IMR-90 (cell line): ENCODE measurements around the gene NKTR. TPM values are rescaled to one million over a fixed set of nuclear protein-coding genes. Genes with fewer than 3 reads are reported as not detected.
A peak's percentile ranks its signal among the peaks of the same experiment; 100 is the strongest.

Experiments
- ATAC-seq: fragments of 200-7000 bp; cut with Tn5 transposase; 2 replicates; pipeline ENCODE4 v1.9.1; 2020; ENCODE audit warnings: low read depth, mild to moderate bottlenecking, moderate library complexity
- BruUV-seq: library from RNA; stranded (reverse); fragments of 400-500 nt; replicated peaks from 2 replicates; lab custom pipeline; 2021; lab: Mats Ljungman, UMichigan
- CTCF ChIA-PET: fragments of 300-600 bp; formaldehyde crosslinking; extraction: SDS; loops from one replicate; lab custom pipeline; 2021; ENCODE audit warnings: antibody characterized with exemption; lab: Yijun Ruan, JAX
- POLR2A ChIA-PET: fragments of 300-600 bp; sonication (Branson Sonifier 250); formaldehyde crosslinking; loops from one replicate; lab custom pipeline; 2022; ENCODE audit warnings: antibody characterized with exemption; ENCODE audit not compliant: unreplicated experiment; lab: Charles Lee
- DNase-seq: peaks from one replicate; pipeline ENCODE4 v3.0.0; 2013
- H2AFZ ChIP-seq: replicated peaks from 2 replicates; pipeline ENCODE3; 2013; ENCODE audit warnings: low read length, mild to moderate bottlenecking; ENCODE audit not compliant: poor library complexity
- H2AK5ac ChIP-seq: 2 replicates; pipeline ENCODE4 v1.6.1; 2013; ENCODE audit warnings: low read depth, low read length, inconsistent platforms
- H2AK9ac ChIP-seq: replicated peaks from 2 replicates; pipeline ENCODE3; 2013; ENCODE audit warnings: mild to moderate bottlenecking, low read depth, low read length, moderate library complexity; ENCODE audit not compliant: poor library complexity
- H2BK120ac ChIP-seq: 2 replicates; pipeline ENCODE4 v1.6.1; 2013; ENCODE audit warnings: low read depth, low read length, inconsistent platforms
- H2BK15ac ChIP-seq: 3 replicates; pipeline ENCODE4 v1.6.1; 2013; ENCODE audit warnings: low read depth, low read length, inconsistent platforms
- H2BK20ac ChIP-seq: 2 replicates; pipeline ENCODE4 v1.6.1; 2013; ENCODE audit warnings: low read depth, mild to moderate bottlenecking, inconsistent platforms, low read length, moderate library complexity
- H2BK5ac ChIP-seq: 2 replicates; pipeline ENCODE4 v1.6.1; 2013; ENCODE audit warnings: mild to moderate bottlenecking, low read depth, low read length, inconsistent platforms; ENCODE audit not compliant: poor library complexity, severe bottlenecking
- H3K14ac ChIP-seq: replicated peaks from 2 replicates; pipeline ENCODE4 v1.6.1; 2013; ENCODE audit warnings: low read depth, low read length, inconsistent platforms
- H3K18ac ChIP-seq: 2 replicates; pipeline ENCODE4 v1.6.1; 2013; ENCODE audit warnings: low read depth, low read length, control low read depth
- H3K23ac ChIP-seq: 2 replicates; pipeline ENCODE4 v1.6.1; 2013; ENCODE audit warnings: low read depth, low read length, inconsistent platforms
- H3K27ac ChIP-seq: 2 replicates; pipeline ENCODE4 v1.5.1; 2013; ENCODE audit warnings: mild to moderate bottlenecking, control low read depth, low read length; ENCODE audit not compliant: insufficient read depth
- H3K27me3 ChIP-seq: 2 replicates; pipeline ENCODE4 v1.6.1; 2013; ENCODE audit warnings: low read length; ENCODE audit not compliant: control insufficient read depth, insufficient read depth
- H3K36me3 ChIP-seq: 2 replicates; pipeline ENCODE4 v1.6.1; 2013; ENCODE audit warnings: low read length, mixed read lengths; ENCODE audit not compliant: control insufficient read depth, insufficient read depth
- H3K4ac ChIP-seq: 2 replicates; pipeline ENCODE4 v1.6.1; 2013; ENCODE audit warnings: low read depth, low read length, inconsistent platforms
- H3K4me1 ChIP-seq: 2 replicates; pipeline ENCODE4 v1.6.1; 2013; ENCODE audit warnings: low read length, mixed read lengths; ENCODE audit not compliant: control insufficient read depth, insufficient read depth
- H3K4me2 ChIP-seq: 2 replicates; pipeline ENCODE4 v1.6.1; 2013; ENCODE audit warnings: low read depth, mild to moderate bottlenecking, control low read depth, low read length, moderate library complexity
- H3K4me3 ChIP-seq: 2 replicates; pipeline ENCODE4 v1.5.1; 2013; ENCODE audit warnings: low read depth, mild to moderate bottlenecking, control low read depth, low read length, moderate library complexity; ENCODE audit not compliant: insufficient read depth
- H3K56ac ChIP-seq: 2 replicates; pipeline ENCODE4 v1.6.1; 2013; ENCODE audit warnings: low read length, inconsistent platforms; ENCODE audit not compliant: insufficient read depth; ENCODE audit errors: extremely low read depth
- H3K79me1 ChIP-seq, 2 experiments: 2 replicates each; pipeline ENCODE4 v1.6.1; 2013; ENCODE audit warnings: low read length in 2 of 2, inconsistent platforms in 1 of 2, low read depth in 1 of 2
- H3K9ac ChIP-seq: 2 replicates; pipeline ENCODE4 v1.6.1; 2013; ENCODE audit warnings: low read depth, low read length, control low read depth
- H3K9me1 ChIP-seq: 2 replicates; pipeline ENCODE4 v1.6.1; 2013; ENCODE audit warnings: low read length, inconsistent platforms; ENCODE audit not compliant: insufficient read depth
- H3K9me3 ChIP-seq: 2 replicates; pipeline ENCODE4 v1.6.1; 2013; ENCODE audit warnings: low read length; ENCODE audit not compliant: control insufficient read depth, insufficient read depth
- H4K20me1 ChIP-seq: 2 replicates; pipeline ENCODE4 v1.6.1; 2013; ENCODE audit warnings: low read length, inconsistent platforms; ENCODE audit not compliant: insufficient read depth
- H4K5ac ChIP-seq: 2 replicates; pipeline ENCODE4 v1.6.1; 2013; ENCODE audit warnings: mild to moderate bottlenecking, low read depth, low read length, control low read depth
- H4K8ac ChIP-seq, 2 experiments: 2 replicates each; pipeline ENCODE4 v1.6.1; 2013; ENCODE audit warnings: low read depth in 2 of 2, low read length in 2 of 2, control low read depth in 1 of 2, inconsistent platforms in 1 of 2
- H4K91ac ChIP-seq: 2 replicates; pipeline ENCODE4 v1.6.1; 2013; ENCODE audit warnings: low read depth, low read length, inconsistent platforms; ENCODE audit not compliant: insufficient read depth
- CHD1 ChIP-seq: IDR thresholded peaks from 2 replicates; pipeline ENCODE4 v1.6.1; 2012; ENCODE audit warnings: low read depth, low read length, improper control_type of control experiment
- CTCF ChIP-seq: conservative IDR thresholded peaks from 2 replicates; pipeline ENCODE4 v1.5.1; 2012; ENCODE audit warnings: mild to moderate bottlenecking, low read depth, low read length, improper control_type of control experiment
- WGBS, 2 experiments: methylation state at CpG; one replicate each; pipeline versions ENCODE4 v1.1.5 to v1.1.7; 2013; ENCODE audit warnings: missing lambda C conversion rate in 2 of 2; ENCODE audit not compliant: insufficient read length in 1 of 2; ENCODE audit errors: extremely low coverage in 2 of 2; 5-methylcytosine and 5-hydroxymethylcytosine counted together
- dilution Hi-C: fragments of 300-500 bp; cut with HindIII; formaldehyde crosslinking; loops from one replicate; pipeline ENCODE4 v1.14.3; 2018; ENCODE audit warnings: low sequenced_read_pairs; ENCODE audit not compliant: unreplicated experiment
- in situ Hi-C: fragments of 300-500 bp; cut with MboI; formaldehyde crosslinking; loops from 3 replicates; pipeline ENCODE4 v1.14.3; 2019; ENCODE audit warnings: low sequenced_read_pairs, inconsistent platforms, mixed read lengths
- intact Hi-C: fragments of 100-400 bp; cut with micrococcal nuclease; formaldehyde crosslinking; loops from 2 replicates; pipeline ENCODE4 v1.10.0; 2022
- polyA plus RNA-seq, 3 experiments: library from polyadenylated mRNA; depleted of rRNA; stranded (reverse); fragments of >200 nt; gene quantifications; 2 replicates each; pipeline ENCODE4 v1.2.3, GENCODE V29; 2012; ENCODE audit warnings: low replicate concordance in 1 of 3
- total RNA-seq: library from RNA; depleted of rRNA; stranded (reverse); fragments of >200 nt; gene quantifications from 2 replicates; pipeline ENCODE4 v1.2.3, GENCODE V29; 2012

NKTR gene
- total and polyA plus RNA-seq, 2 of the 4 experiments (the other 2 are of a cell fraction) = 24.0 to 30.7 TPM

GRCh38 chr3:42613462-42613861, 13.0 kb downstream of the NKTR start:
- peaks cover 7% of the 10 kb centered on the region; the same call in 1 of the 2 replicates for H3K9me1 ChIP-seq
- POLR2A ChIA-PET = no interaction called here
- H4K8ac ChIP-seq = no peak overlapping the region
- TF ChIP-seq CTCF = peak; percentile 34; the same call in 1 of the 2 replicates
- TF ChIP-seq CHD1 = no peak
- ATAC-seq (no peak), DNase-seq (no peak)
- BruUV-seq = no TSS peak
- in situ Hi-C loops (no loop called here), dilution Hi-C loops (no loop called here), intact Hi-C loops (loop anchor here (5.0 kb wide), 1 partner anchor 34 kb away; no protein-coding TSS in a partner anchor)
- no peak overlapping the region for H2AFZ ChIP-seq
- H2BK120ac ChIP-seq = no peak overlapping the region
- H4K91ac ChIP-seq = no peak overlapping the region
- H3K9me3 ChIP-seq = no peaks in the 10 kb centered on the region
- H2BK15ac ChIP-seq = no peak overlapping the region
- peaks cover 44% of the 10 kb centered on the region for H4K20me1 ChIP-seq
- peaks cover 6 to 41% of the 10 kb centered on the region in 2 experiments for H3K79me1 ChIP-seq
- H3K27ac ChIP-seq = no peak overlapping the region
- H3K56ac ChIP-seq = no peak overlapping the region
- no peak overlapping the region for H3K4me3 ChIP-seq
- H2AK5ac ChIP-seq = no peak overlapping the region
- no peak overlapping the region for H3K18ac ChIP-seq
- H3K4ac ChIP-seq = no peak overlapping the region
- no peak overlapping the region for H3K9ac ChIP-seq
- no peak overlapping the region for H2AK9ac ChIP-seq
- H2BK5ac ChIP-seq = no peak overlapping the region
- no peak overlapping the region for H3K14ac ChIP-seq
- H3K4me2 ChIP-seq = no peak overlapping the region
- CTCF ChIA-PET = interaction anchor here (0.6 to 1.6 kb wide), 4 partner anchors 9 to 16 kb away, joined by 3 to 6 read pairs (median 4); no protein-coding TSS in a partner anchor
- H2BK20ac ChIP-seq = no peak overlapping the region
- H3K27me3 ChIP-seq = no peaks in the 10 kb centered on the region
- no CpG with 5 or more reads among the region's 2 CpGs for WGBS, 2 experiments
- no peak overlapping the region for H4K5ac ChIP-seq
- peaks cover 2% of the 10 kb centered on the region for H3K4me1 ChIP-seq
- H3K23ac ChIP-seq = no peak overlapping the region
- H3K36me3 ChIP-seq = peaks cover 14% of the 10 kb centered on the region
